ENCODE data around the gene ADAMTSL5. TPM values are rescaled to one million over a fixed set of nuclear protein-coding genes. Genes with fewer than 3 reads are reported as not detected.

ADAMTSL5 gene
- total and polyA plus RNA-seq, 2 donors (not counting 1 experiment from before 2014, with no cell fraction given) = 3.1 to 4.7 TPM

- TF ChIP-seq EZH2 (IDR thresholded peaks at IDR 0.05; ENCODE audit: low read length, missing control alignments) (no peak), CTCF (conservative IDR thresholded peaks at IDR 0.05 in 1 of 2, IDR thresholded peaks at IDR 0.05 in 1 of 2; ENCODE audit: low read depth in 1 of 2, low read length in 2 of 2) (no peak)
- no peaks in the 10 kb centered on the region for H4K20me1 ChIP-seq (ENCODE audit: control insufficient read depth, extremely low read depth, insufficient read depth, low read length)
- peaks cover 5% of the 10 kb centered on the region for H3K27me3 ChIP-seq (ENCODE audit: control insufficient read depth, insufficient read depth, low read length)
- H3K9ac ChIP-seq (ENCODE audit: insufficient read depth, low read length) = no peak overlapping the region
- H3K4me3 ChIP-seq (replicated peaks in 1 of 4; ENCODE audit: control extremely low read depth in 1 of 4, insufficient read depth in 1 of 4, low read depth in 3 of 4, low read length in 4 of 4) = no peak overlapping the region
- no peak for DNase-seq (ENCODE audit: low read depth in 2 of 2)
- no peaks in the 10 kb centered on the region for H3K36me3 ChIP-seq (ENCODE audit: control insufficient read depth, insufficient read depth, low read length)
- H3K9me3 ChIP-seq (ENCODE audit: control insufficient read depth, insufficient read depth, low read depth, low read length) = no peaks in the 10 kb centered on the region
- no peaks in the 10 kb centered on the region for H3K4me1 ChIP-seq (ENCODE audit: control insufficient read depth, extremely low read depth, insufficient read depth, low read length)
- no peaks in the 10 kb centered on the region for H3K79me2 ChIP-seq (ENCODE audit: control insufficient read depth, insufficient read depth, low read length)
- no peak overlapping the region for H2AFZ ChIP-seq (ENCODE audit: low read length)
- no peak overlapping the region for H3K4me2 ChIP-seq (ENCODE audit: extremely low read depth, insufficient read depth, low read length)
- H3K27ac ChIP-seq (ENCODE audit: insufficient read depth, low read length) = no peak overlapping the region
Observed at GRCh38 chr19:1487576-1488281, 25.1 kb downstream of the ADAMTSL5 start.

- Histone ChIP-seq H4K20me1 (ENCODE audit: control insufficient read depth, extremely low read depth, insufficient read depth, low read length) (no peaks in the 10 kb centered on the region), H3K9me3 (ENCODE audit: control insufficient read depth, insufficient read depth, low read depth, low read length) (no peaks in the 10 kb centered on the region), H3K4me1 (ENCODE audit: control insufficient read depth, extremely low read depth, insufficient read depth, low read length) (no peaks in the 10 kb centered on the region), H3K4me3 (replicated peaks in 1 of 4; ENCODE audit: control extremely low read depth in 1 of 4, insufficient read depth in 1 of 4, low read depth in 3 of 4, low read length in 4 of 4) (no peak overlapping the region), H3K27ac (ENCODE audit: insufficient read depth, low read length) (no peak overlapping the region), H3K79me2 (ENCODE audit: control insufficient read depth, insufficient read depth, low read length) (no peaks in the 10 kb centered on the region), H2AFZ (ENCODE audit: low read length) (no peak overlapping the region), H3K9ac (ENCODE audit: insufficient read depth, low read length) (no peak overlapping the region), H3K36me3 (ENCODE audit: control insufficient read depth, insufficient read depth, low read length) (no peaks in the 10 kb centered on the region), H3K27me3 (ENCODE audit: control insufficient read depth, insufficient read depth, low read length) (peaks cover 5% of the 10 kb centered on the region), H3K4me2 (ENCODE audit: extremely low read depth, insufficient read depth, low read length) (no peak overlapping the region)
- DNase-seq (ENCODE audit: low read depth in 2 of 2) = no peak
- TF ChIP-seq CTCF (conservative IDR thresholded peaks at IDR 0.05 in 1 of 2, IDR thresholded peaks at IDR 0.05 in 1 of 2; ENCODE audit: low read depth in 1 of 2, low read length in 2 of 2) (no peak), EZH2 (IDR thresholded peaks at IDR 0.05; ENCODE audit: low read length, missing control alignments) (no peak)
Observed at GRCh38 chr19:1486720-1487575, 25.9 kb downstream of the ADAMTSL5 start.

GRCh38 chr19:1483979-1484428 is 28.8 kb downstream of the ADAMTSL5 start:
- no peak overlapping the region for H3K4me2 ChIP-seq (ENCODE audit: extremely low read depth, insufficient read depth, low read length)
- no peaks in the 10 kb centered on the region for H3K79me2 ChIP-seq (ENCODE audit: control insufficient read depth, insufficient read depth, low read length)
- H3K4me3 ChIP-seq (replicated peaks in 1 of 4; ENCODE audit: control extremely low read depth in 1 of 4, insufficient read depth in 1 of 4, low read depth in 3 of 4, low read length in 4 of 4) = no peak overlapping the region
- no peak for DNase-seq (ENCODE audit: low read depth in 2 of 2)
- no peak overlapping the region for H2AFZ ChIP-seq (ENCODE audit: low read length)
- no peaks in the 10 kb centered on the region for H3K4me1 ChIP-seq (ENCODE audit: control insufficient read depth, extremely low read depth, insufficient read depth, low read length)
- no peak for TF ChIP-seq EZH2 (IDR thresholded peaks at IDR 0.05; ENCODE audit: low read length, missing control alignments)
- no peak for TF ChIP-seq CTCF (conservative IDR thresholded peaks at IDR 0.05 in 1 of 2, IDR thresholded peaks at IDR 0.05 in 1 of 2; ENCODE audit: low read depth in 1 of 2, low read length in 2 of 2)
- no peak overlapping the region for H3K27ac ChIP-seq (ENCODE audit: insufficient read depth, low read length)
- H3K9me3 ChIP-seq (ENCODE audit: control insufficient read depth, insufficient read depth, low read depth, low read length) = no peaks in the 10 kb centered on the region
- no peak overlapping the region for H3K9ac ChIP-seq (ENCODE audit: insufficient read depth, low read length)
- H4K20me1 ChIP-seq (ENCODE audit: control insufficient read depth, extremely low read depth, insufficient read depth, low read length) = no peaks in the 10 kb centered on the region
- H3K27me3 ChIP-seq (ENCODE audit: control insufficient read depth, insufficient read depth, low read length) = no peaks in the 10 kb centered on the region
- no peaks in the 10 kb centered on the region for H3K36me3 ChIP-seq (ENCODE audit: control insufficient read depth, insufficient read depth, low read length)

Data from fibroblast of lung (primary cell).